OCI-LY1 (cell line): ENCODE measurements around the gene FREM2.

Experiments
- H2AFZ ChIP-seq: fragments of 200-600 bp; sonication (generic), shearing (Covaris generic); 2 replicates; pipeline ENCODE4 v1.6.0; 2014; ENCODE audit warnings: antibody characterized with exemption, mild to moderate bottlenecking, low read length
- H3F3A ChIP-seq: fragments of 200-600 bp; sonication (generic), shearing (Covaris generic); 2 replicates; pipeline ENCODE4 v1.6.0; 2014; ENCODE audit warnings: mild to moderate bottlenecking, antibody characterized with exemption, low read length, moderate library complexity; ENCODE audit not compliant: insufficient read depth
- H3K27ac ChIP-seq: fragments of 200-600 bp; sonication (generic); 2 replicates; pipeline ENCODE4 v1.5.1; 2014; ENCODE audit warnings: low read length, mixed run types, mild to moderate bottlenecking, low read depth; ENCODE audit not compliant: poor library complexity, severe bottlenecking
- H3K27me3 ChIP-seq: fragments of 200-600 bp; sonication (generic); 2 replicates; pipeline ENCODE4 v1.6.0; 2014; ENCODE audit warnings: antibody characterized with exemption, mild to moderate bottlenecking, low read length, moderate library complexity; ENCODE audit not compliant: insufficient read depth
- H3K36me3 ChIP-seq: fragments of 200-600 bp; sonication (generic); 2 replicates; pipeline ENCODE4 v1.6.1; 2014; ENCODE audit warnings: mild to moderate bottlenecking, antibody characterized with exemption, low read length, moderate library complexity, mixed read lengths; ENCODE audit not compliant: insufficient read depth
- H3K4me1 ChIP-seq: fragments of 200-600 bp; sonication (generic); 2 replicates; pipeline ENCODE4 v1.5.1; 2014; ENCODE audit warnings: mild to moderate bottlenecking, low read length, moderate library complexity; ENCODE audit not compliant: insufficient read depth, severe bottlenecking
- H3K4me2 ChIP-seq: fragments of 200-600 bp; sonication (generic), shearing (Covaris generic); 2 replicates; pipeline ENCODE4 v1.6.1; 2014; ENCODE audit warnings: low read length
- H3K4me3 ChIP-seq: fragments of 200-600 bp; sonication (generic); 2 replicates; pipeline ENCODE4 v1.5.1; 2014; ENCODE audit warnings: low read length, low read depth, mild to moderate bottlenecking, mixed read lengths; ENCODE audit not compliant: poor library complexity, severe bottlenecking
- H3K79me2 ChIP-seq: fragments of 200-600 bp; shearing (Covaris generic); 2 replicates; pipeline ENCODE4 v1.6.1; 2016; ENCODE audit warnings: mixed run types, low read length, mixed read lengths; ENCODE audit not compliant: insufficient read depth
- H3K9ac ChIP-seq: fragments of 200-600 bp; sonication (generic), shearing (Covaris generic); 2 replicates; pipeline ENCODE4 v1.6.1; 2014; ENCODE audit warnings: mild to moderate bottlenecking, low read length, mixed read lengths
- H3K9me2 ChIP-seq: fragments of 200-600 bp; sonication (generic), shearing (Covaris generic); 2 replicates; pipeline ENCODE4 v1.6.1; 2014; ENCODE audit warnings: low read depth, mild to moderate bottlenecking, low read length, mixed read lengths
- H3K9me3 ChIP-seq: fragments of 200-600 bp; shearing (Covaris generic); 2 replicates; pipeline ENCODE4 v1.6.1; 2014; ENCODE audit warnings: low read length, mixed read lengths
- H4K20me1 ChIP-seq: fragments of 200-600 bp; sonication (generic), shearing (Covaris generic); 2 replicates; pipeline ENCODE4 v1.6.0; 2016; ENCODE audit warnings: mild to moderate bottlenecking, low read length; ENCODE audit not compliant: insufficient read depth
- EZH2 ChIP-seq: fragments of 200-600 bp; sonication (generic), shearing (Covaris generic); IDR thresholded peaks from 2 replicates; pipeline ENCODE4 v1.8.0; 2017; ENCODE audit warnings: borderline replicate concordance, mixed run types, mild to moderate bottlenecking, antibody characterized with exemption, low read length, moderate library complexity, mixed read lengths
- TF ChIP-seq, protein P1 (sequence below): fragments of 200-600 bp; sonication (generic), shearing (Covaris generic); IDR thresholded peaks from 2 replicates; pipeline ENCODE4 v1.5.1; 2017; ENCODE audit warnings: mild to moderate bottlenecking, antibody characterized with exemption, low read length, moderate library complexity, mixed read lengths

The FREM2 gene

DNA sequence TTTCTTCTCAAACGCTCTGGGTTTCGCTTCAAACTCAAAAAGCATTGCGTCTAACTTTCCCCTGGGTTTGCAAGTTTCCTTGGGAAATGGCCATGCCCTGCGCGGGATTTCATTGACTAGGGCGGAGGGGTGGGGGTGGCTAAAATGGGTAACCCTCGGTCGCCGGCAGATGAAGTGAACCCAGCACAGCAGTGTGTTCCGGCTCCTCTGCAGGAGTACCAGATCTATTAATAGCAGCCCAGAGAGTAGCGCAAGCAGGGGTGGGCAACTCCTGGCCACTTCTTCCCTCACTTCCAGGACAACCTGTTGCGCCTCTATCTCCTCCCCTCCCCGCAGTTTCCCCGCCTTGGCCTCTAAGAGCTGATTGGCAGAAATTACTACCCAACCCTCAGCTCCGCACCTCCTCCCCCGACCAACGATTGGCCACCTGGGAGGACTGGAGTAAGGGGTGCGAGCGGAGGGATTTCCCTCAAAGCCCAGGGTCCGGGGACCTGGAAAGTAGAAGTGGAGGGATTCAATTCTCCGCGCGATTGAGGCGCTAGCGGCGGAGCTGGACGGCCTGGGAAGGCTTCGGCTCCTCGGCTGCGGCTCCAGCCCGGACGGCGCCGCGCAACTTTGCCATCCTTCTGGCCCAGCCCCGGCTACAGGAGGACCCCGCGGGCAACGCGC lies at the start of gene FREM2:
Gene FREM2, plus strand, starts transcription at position 501 of the 669 bp plus-strand sequence. CDS start 268 bp downstream, outside the sequence.
- Histone ChIP-seq H3K4me3 (no peak within 1 kb of the TSS), H3K27me3 (no peaks in the 10 kb centered on the region), H3K36me3 (no peaks in the 10 kb centered on the region), H2AFZ (no peak within 1 kb of the TSS), H3K79me2 (no peaks in the 10 kb centered on the region), H3K9me3 (no peaks in the 10 kb centered on the region), H3K4me2 (no peak within 1 kb of the TSS), H3K9ac (no peak within 1 kb of the TSS), H3K9me2 (no peaks in the 10 kb centered on the region), H3K27ac (no peak within 1 kb of the TSS), H4K20me1 (no peaks in the 10 kb centered on the region), H3K4me1 (no peaks in the 10 kb centered on the region), H3F3A (no peaks in the 10 kb centered on the region)
- no peak for TF ChIP-seq EZH2
- TF ChIP-seq, protein P1, sequence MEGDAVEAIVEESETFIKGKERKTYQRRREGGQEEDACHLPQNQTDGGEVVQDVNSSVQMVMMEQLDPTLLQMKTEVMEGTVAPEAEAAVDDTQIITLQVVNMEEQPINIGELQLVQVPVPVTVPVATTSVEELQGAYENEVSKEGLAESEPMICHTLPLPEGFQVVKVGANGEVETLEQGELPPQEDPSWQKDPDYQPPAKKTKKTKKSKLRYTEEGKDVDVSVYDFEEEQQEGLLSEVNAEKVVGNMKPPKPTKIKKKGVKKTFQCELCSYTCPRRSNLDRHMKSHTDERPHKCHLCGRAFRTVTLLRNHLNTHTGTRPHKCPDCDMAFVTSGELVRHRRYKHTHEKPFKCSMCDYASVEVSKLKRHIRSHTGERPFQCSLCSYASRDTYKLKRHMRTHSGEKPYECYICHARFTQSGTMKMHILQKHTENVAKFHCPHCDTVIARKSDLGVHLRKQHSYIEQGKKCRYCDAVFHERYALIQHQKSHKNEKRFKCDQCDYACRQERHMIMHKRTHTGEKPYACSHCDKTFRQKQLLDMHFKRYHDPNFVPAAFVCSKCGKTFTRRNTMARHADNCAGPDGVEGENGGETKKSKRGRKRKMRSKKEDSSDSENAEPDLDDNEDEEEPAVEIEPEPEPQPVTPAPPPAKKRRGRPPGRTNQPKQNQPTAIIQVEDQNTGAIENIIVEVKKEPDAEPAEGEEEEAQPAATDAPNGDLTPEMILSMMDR, result no peak

- Histone ChIP-seq H3K79me2 (no peaks in the 10 kb centered on the region), H3K27me3 (no peaks in the 10 kb centered on the region), H3K9ac (no peak overlapping the region), H3K27ac (no peak overlapping the region), H2AFZ (no peak overlapping the region), H4K20me1 (no peaks in the 10 kb centered on the region), H3K4me1 (no peaks in the 10 kb centered on the region), H3K4me2 (no peak overlapping the region), H3K9me3 (no peaks in the 10 kb centered on the region), H3K4me3 (no peak overlapping the region), H3K9me2 (no peaks in the 10 kb centered on the region), H3F3A (no peaks in the 10 kb centered on the region), H3K36me3 (no peaks in the 10 kb centered on the region)
- TF ChIP-seq, protein P1, result no peak
- TF ChIP-seq EZH2, result no peak
Observed at GRCh38 chr13:38637576-38637975, 49.3 kb upstream of the FREM2 start.

DNA sequence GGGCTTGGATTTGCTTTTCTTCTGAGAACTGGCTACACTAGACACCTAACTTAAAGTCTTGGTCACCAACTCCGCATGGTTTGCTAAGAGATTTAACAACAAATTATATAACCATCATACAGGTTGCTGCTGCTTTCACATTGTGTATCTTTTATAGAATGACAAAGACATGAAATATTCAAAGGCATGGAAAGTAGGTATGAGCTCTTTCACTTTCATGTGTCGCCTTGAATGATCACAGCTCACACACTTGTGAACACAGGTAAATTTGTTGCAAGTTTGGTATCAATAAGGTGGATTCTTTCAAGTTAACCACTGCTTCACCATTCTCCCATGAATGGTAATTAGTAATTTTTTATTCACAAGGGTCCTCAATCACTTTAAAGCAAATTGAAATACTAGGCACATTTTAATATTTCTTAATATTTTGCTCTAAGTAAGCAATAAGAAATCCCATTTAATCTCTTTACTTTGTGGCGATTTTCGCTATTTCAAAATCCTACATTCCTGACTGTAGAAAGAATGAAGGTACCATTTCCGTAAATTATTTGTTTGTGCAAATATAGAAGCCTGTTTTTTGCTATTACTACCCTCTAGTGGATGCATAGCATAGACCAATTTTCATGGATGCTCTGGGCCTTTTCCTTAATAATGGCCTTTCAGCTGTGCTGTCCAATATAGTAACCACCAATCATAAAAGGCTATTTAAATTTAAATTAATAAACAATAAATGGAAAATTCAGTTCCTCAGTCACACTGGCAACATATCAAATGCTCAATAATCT lies 45.5 kb upstream of the FREM2 start:
- no peaks in the 10 kb centered on the region for H3K36me3 ChIP-seq
- no peak overlapping the region for H3K27ac ChIP-seq
- H3K27me3 ChIP-seq, result no peaks in the 10 kb centered on the region
- no peaks in the 10 kb centered on the region for H3K79me2 ChIP-seq
- no peak overlapping the region for H2AFZ ChIP-seq
- no peak overlapping the region for H3K4me2 ChIP-seq
- H3K9me3 ChIP-seq, result no peaks in the 10 kb centered on the region
- TF ChIP-seq, protein P1, result no peak
- TF ChIP-seq EZH2, result no peak
- no peak overlapping the region for H3K9ac ChIP-seq
- H3K9me2 ChIP-seq, result no peaks in the 10 kb centered on the region
- no peak overlapping the region for H3K4me3 ChIP-seq
- H3K4me1 ChIP-seq, result no peaks in the 10 kb centered on the region
- H3F3A ChIP-seq, result no peaks in the 10 kb centered on the region
- no peaks in the 10 kb centered on the region for H4K20me1 ChIP-seq
